CD4-positive, alpha-beta T cell (primary cell): ENCODE measurements around the gene MCEMP1. TPM values are rescaled to one million over a fixed set of nuclear protein-coding genes. Genes with fewer than 3 reads are reported as not detected.

Experiments used
- ATAC-seq: fragments of 200-7000 bp; cut with Tn5 transposase; one replicate; pipeline ENCODE4 v1.10.0; 2022; ENCODE audit warnings: mild to moderate bottlenecking; ENCODE audit not compliant: poor library complexity
- CTCF ChIA-PET: fragments of 350-600 bp; sonication (Branson Sonifier 250); formaldehyde crosslinking; loops from one replicate; lab custom pipeline; 2021; ENCODE audit warnings: antibody characterized with exemption, inconsistent platforms; lab: Charles Lee
- POLR2A ChIA-PET: fragments of 350-600 bp; sonication (Branson Sonifier 250); formaldehyde crosslinking; loops from one replicate; lab custom pipeline; 2021; ENCODE audit warnings: antibody characterized with exemption, inconsistent platforms; lab: Charles Lee
- DNase-seq, 14 experiments: peaks; one replicate each; pipeline ENCODE4 v3.0.0-alpha.2; 2013 to 2020; ENCODE audit warnings: mixed read lengths in 2 of 14
- H3K27ac ChIP-seq, 2 donors: one replicate each; pipeline versions ENCODE4 v1.5.1 to v1.7.0; 2013; ENCODE audit warnings: low read length in 2 of 2, low read depth in 1 of 2, mild to moderate bottlenecking in 1 of 2
- H3K27me3 ChIP-seq, 2 experiments: 1 replicate in 1 of 2; 2 replicates in 1 of 2; pipeline versions ENCODE4 v1.6.1 to v1.7.0; 2013; ENCODE audit warnings: low read length in 2 of 2, control low read depth in 1 of 2, mild to moderate bottlenecking in 1 of 2, moderate library complexity in 1 of 2; ENCODE audit not compliant: insufficient read depth in 2 of 2, control insufficient read depth in 1 of 2
- H3K36me3 ChIP-seq: one replicate; pipeline ENCODE4 v1.6.1; 2013; ENCODE audit warnings: low read length, control low read depth; ENCODE audit not compliant: insufficient read depth
- H3K4me1 ChIP-seq: one replicate; pipeline ENCODE4 v1.6.1; 2013; ENCODE audit warnings: low read length, control low read depth; ENCODE audit not compliant: insufficient read depth
- H3K4me3 ChIP-seq: one replicate; pipeline ENCODE4 v1.5.1; 2013; ENCODE audit warnings: mild to moderate bottlenecking, low read length, moderate library complexity
- H3K9me3 ChIP-seq, 2 experiments: 1 replicate in 1 of 2; 2 replicates in 1 of 2; pipeline versions ENCODE4 v1.6.1 to v1.7.0; 2013; ENCODE audit warnings: low read length in 2 of 2, mild to moderate bottlenecking in 2 of 2, control low read depth in 1 of 2, moderate library complexity in 1 of 2; ENCODE audit not compliant: control insufficient read depth in 1 of 2, insufficient read depth in 1 of 2
- H3K27ac Mint-ChIP-seq: one replicate; pipeline ENCODE4 v1.8.0; 2020; ENCODE audit warnings: mixed read lengths
- H3K27me3 Mint-ChIP-seq: one replicate; pipeline ENCODE4 v1.8.0; 2021; ENCODE audit warnings: mixed read lengths
- H3K36me3 Mint-ChIP-seq: one replicate; pipeline ENCODE4 v1.8.0; 2021; ENCODE audit warnings: low read depth, mixed read lengths
- H3K4me1 Mint-ChIP-seq: one replicate; pipeline ENCODE4 v1.8.0; 2021; ENCODE audit warnings: low read depth, mixed read lengths
- H3K4me3 Mint-ChIP-seq: one replicate; pipeline ENCODE4 v1.8.0; 2020; ENCODE audit warnings: mild to moderate bottlenecking, mixed read lengths
- H3K9me3 Mint-ChIP-seq: one replicate; pipeline ENCODE4 v1.8.0; 2020; ENCODE audit warnings: mixed read lengths
- CTCF ChIP-seq: fragments of 200-600 bp; IDR thresholded peaks from one replicate; pipeline ENCODE4 v1.8.0; 2022; ENCODE audit warnings: antibody characterized with exemption, mild to moderate bottlenecking
- intact Hi-C, 2 experiments: fragments of 100-400 bp; cut with DNase I in 1 of 2; cut with micrococcal nuclease in 1 of 2; formaldehyde crosslinking; loops; one replicate each; pipeline versions ENCODE4 v1.15.1 to v1.9.0; 2023 to 2025; cut with DNase I, micrococcal nuclease
- total RNA-seq, 174 experiments: library from RNA in 2 of 174; stranded (reverse) in 2 of 174; gene quantifications; one replicate each; pipeline ENCODE4 v1.2.3 and lab custom pipeline; 2021 to 2026

MCEMP1 gene
- total RNA-seq, 2 experiments from 2014 or later, result 0.38 TPM; not detected in 1

GRCh38 chr19:7692417-7693088 lies 15.7 kb downstream of the MCEMP1 start:
- DNase-seq (peak in 3 of 14 experiments; percentile 51 to 69 (median 53)), ATAC-seq (peak; percentile 39)
- intact Hi-C loops, result no loop called here
- Mint-ChIP-seq H3K4me1 (no peaks in the 10 kb centered on the region), H3K4me3 (no peak overlapping the region), H3K27ac (no peak overlapping the region), H3K9me3 (no peaks in the 10 kb centered on the region), H3K36me3 (no peaks in the 10 kb centered on the region), H3K27me3 (no peaks in the 10 kb centered on the region)
- no peak overlapping the region for H3K4me3 ChIP-seq
- H3K9me3 ChIP-seq, result peaks cover 0 to 8% of the 10 kb centered on the region in 2 experiments
- peaks cover 26% of the 10 kb centered on the region for H3K4me1 ChIP-seq
- POLR2A ChIA-PET, result no interaction called here
- CTCF ChIA-PET, result no interaction called here
- TF ChIP-seq CTCF, result no peak
- peaks cover 0 to 5% of the 10 kb centered on the region in 2 experiments for H3K27me3 ChIP-seq
- H3K36me3 ChIP-seq, result no peaks in the 10 kb centered on the region
- H3K27ac ChIP-seq, result no peak overlapping the region

GRCh38 chr19:7694499-7694898 lies 17.6 kb downstream of the MCEMP1 start:
- Histone ChIP-seq H3K27ac (no peak overlapping the region), H3K36me3 (no peaks in the 10 kb centered on the region), H3K27me3 (peaks cover 0 to 13% of the 10 kb centered on the region in 2 experiments), H3K9me3 (peaks cover 0 to 8% of the 10 kb centered on the region in 2 experiments), H3K4me3 (no peak overlapping the region), H3K4me1 (peaks cover 23% of the 10 kb centered on the region)
- Mint-ChIP-seq H3K27ac (no peak overlapping the region), H3K36me3 (no peaks in the 10 kb centered on the region), H3K9me3 (no peaks in the 10 kb centered on the region), H3K4me3 (no peak overlapping the region), H3K27me3 (peaks cover 11% of the 10 kb centered on the region), H3K4me1 (peaks cover 5% of the 10 kb centered on the region)
- no peak for TF ChIP-seq CTCF
- intact Hi-C loops, result no loop called here
- POLR2A ChIA-PET, result no interaction called here
- ATAC-seq (no peak), DNase-seq (no peak)
- CTCF ChIA-PET, result no interaction called here

GRCh38 chr19:7697721-7698287 lies 20.9 kb downstream of the MCEMP1 start:
- Mint-ChIP-seq H3K36me3 (no peaks in the 10 kb centered on the region), H3K4me3 (no peak overlapping the region), H3K27ac (no peak overlapping the region), H3K4me1 (peaks cover 16% of the 10 kb centered on the region), H3K27me3 (peaks cover 15% of the 10 kb centered on the region), H3K9me3 (no peaks in the 10 kb centered on the region)
- Histone ChIP-seq H3K36me3 (no peaks in the 10 kb centered on the region), H3K9me3 (no peaks in the 10 kb centered on the region), H3K27ac (no peak overlapping the region), H3K4me3 (no peak overlapping the region), H3K27me3 (peaks cover 0 to 8% of the 10 kb centered on the region in 2 experiments), H3K4me1 (peaks cover 12% of the 10 kb centered on the region)
- ChIA-PET CTCF (interaction anchor here (1.2 kb wide), 1 partner anchor 102 kb away, joined by 3 read pairs; no protein-coding TSS in a partner anchor), POLR2A (no interaction called here)
- DNase-seq, result no peak
- TF ChIP-seq CTCF, result no peak
- no peak for ATAC-seq
- intact Hi-C loops, result no loop called here
